Activated CD8-positive, alpha-beta memory T cell treated with anti-CD3 and anti-CD28 coated beads, Interleukin-2, amount 50 U/mL, for 1 hour (primary cell): Measurements from ENCODE around the gene ZNF366.

Source experiments
- DNase-seq: peaks from one replicate; pipeline ENCODE4 v3.0.0-alpha.2; 2020; ENCODE audit errors: extremely low read depth

The ZNF366 gene, protein sequence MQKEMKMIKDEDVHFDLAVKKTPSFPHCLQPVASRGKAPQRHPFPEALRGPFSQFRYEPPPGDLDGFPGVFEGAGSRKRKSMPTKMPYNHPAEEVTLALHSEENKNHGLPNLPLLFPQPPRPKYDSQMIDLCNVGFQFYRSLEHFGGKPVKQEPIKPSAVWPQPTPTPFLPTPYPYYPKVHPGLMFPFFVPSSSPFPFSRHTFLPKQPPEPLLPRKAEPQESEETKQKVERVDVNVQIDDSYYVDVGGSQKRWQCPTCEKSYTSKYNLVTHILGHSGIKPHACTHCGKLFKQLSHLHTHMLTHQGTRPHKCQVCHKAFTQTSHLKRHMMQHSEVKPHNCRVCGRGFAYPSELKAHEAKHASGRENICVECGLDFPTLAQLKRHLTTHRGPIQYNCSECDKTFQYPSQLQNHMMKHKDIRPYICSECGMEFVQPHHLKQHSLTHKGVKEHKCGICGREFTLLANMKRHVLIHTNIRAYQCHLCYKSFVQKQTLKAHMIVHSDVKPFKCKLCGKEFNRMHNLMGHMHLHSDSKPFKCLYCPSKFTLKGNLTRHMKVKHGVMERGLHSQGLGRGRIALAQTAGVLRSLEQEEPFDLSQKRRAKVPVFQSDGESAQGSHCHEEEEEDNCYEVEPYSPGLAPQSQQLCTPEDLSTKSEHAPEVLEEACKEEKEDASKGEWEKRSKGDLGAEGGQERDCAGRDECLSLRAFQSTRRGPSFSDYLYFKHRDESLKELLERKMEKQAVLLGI

GRCh38 chr5:72507231-72507906 is at the start of gene ZNF366:
ZNF366 (minus strand) TSS chr5:72507410; CDS start chr5:72461496, 45,914 bp downstream.
- no peak for DNase-seq

DNA sequence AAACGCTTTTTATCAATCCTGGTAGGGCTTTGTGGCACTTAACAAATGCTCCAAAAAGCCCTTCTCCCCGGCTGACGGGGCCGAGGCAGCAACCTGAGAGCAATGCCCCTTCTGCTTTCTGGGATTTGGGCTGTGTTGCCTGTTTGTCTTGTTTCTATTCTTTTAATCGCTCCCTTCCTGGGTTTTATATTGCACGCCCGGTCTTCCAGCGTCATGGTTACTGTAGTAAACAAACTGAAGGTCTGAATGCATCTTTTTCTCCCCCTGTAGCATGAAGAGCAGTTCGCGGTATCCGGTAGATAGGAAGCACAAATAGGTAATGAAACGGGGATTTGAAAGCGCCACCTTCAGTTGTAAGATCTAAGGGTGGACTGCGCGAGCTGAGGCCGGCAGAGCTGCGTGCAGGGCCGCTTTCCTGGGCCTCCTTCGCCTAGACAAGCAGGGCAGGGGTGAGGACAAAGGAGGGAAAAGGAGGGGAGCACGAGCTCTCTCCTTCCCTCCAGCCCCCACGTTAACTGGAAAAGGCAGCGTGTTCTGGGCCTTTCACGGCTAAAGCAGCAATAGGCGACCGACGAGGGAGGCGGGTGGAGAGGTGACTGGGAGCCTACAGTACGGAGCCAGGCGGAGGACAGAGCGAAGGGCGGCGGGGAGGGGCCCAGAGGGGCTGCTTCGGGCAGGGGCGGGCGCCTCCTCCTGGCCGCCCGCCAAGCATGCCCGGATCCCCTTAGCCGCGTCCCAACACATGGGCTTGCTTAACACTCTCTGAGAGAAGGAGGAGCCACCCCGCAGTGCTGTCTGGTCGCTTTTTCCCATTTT is 49.3 kb upstream of the ZNF366 start:
- DNase-seq: no peak

DNA sequence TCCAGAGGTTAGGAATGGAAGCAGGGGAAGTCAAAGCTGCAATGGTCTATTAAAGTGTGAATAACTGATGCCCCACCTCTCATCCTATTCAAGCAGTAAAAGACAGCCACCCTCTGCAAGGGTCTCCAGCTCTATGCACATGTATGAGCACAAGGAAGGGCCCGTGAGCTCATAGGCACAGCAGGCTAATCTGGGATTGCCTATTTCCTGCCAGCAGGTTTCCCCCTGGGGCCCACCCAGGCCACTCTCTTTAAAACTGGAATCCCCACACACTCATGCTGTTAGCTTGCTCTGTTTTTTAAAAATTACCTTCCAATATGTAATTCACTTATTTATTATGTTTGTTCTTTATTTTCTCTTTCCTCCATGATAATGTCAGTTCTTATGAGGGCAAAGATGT is 48.7 kb upstream of the ZNF366 start:
- no peak for DNase-seq

GRCh38 chr5:72554897-72555296 is 47.7 kb upstream of the ZNF366 start:
- no peak for DNase-seq

- no peak for DNase-seq
Observed at GRCh38 chr5:72552041-72552557, 44.9 kb upstream of the ZNF366 start.

- DNase-seq: no peak
Observed at GRCh38 chr5:72550595-72550994, 43.4 kb upstream of the ZNF366 start.

DNA sequence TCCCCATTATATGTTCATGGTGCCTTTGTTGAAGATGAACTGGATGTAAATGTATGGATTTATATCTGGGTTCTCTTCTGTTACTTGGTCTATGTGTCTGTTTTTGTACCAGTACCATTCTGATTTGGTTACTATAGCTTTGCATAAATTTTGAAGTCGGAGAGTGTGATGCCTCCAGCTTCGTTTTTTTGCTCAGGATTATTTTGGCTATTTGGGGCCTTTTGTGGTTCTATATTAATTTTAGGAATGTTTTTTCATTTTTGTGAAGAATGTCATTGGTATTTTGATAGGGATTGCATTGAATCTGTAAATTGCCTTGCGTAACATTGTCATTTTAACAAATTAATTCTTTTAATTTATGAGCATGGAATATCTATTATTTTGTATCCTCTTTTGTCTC is 36.6 kb upstream of the ZNF366 start:
- no peak for DNase-seq

DNA sequence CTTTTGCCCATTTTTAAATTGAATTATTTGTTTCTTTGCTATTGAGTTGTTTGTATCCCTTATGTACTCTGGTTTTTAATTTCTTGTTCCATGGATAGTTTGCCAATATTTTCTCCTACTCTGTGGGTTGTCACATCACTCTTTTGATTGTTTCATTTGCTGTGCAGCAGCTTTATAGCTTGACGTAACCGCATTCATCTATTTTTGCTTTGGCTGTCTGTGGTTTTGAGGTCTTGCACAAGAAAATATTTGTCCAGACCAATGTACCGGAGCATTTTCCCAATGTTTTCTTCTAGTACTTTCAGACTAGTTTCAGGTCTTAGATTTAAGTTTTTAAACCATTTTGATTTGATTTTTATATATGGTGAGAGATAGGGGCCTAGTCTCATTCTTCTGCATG is 36.2 kb upstream of the ZNF366 start:
- DNase-seq: no peak

DNA sequence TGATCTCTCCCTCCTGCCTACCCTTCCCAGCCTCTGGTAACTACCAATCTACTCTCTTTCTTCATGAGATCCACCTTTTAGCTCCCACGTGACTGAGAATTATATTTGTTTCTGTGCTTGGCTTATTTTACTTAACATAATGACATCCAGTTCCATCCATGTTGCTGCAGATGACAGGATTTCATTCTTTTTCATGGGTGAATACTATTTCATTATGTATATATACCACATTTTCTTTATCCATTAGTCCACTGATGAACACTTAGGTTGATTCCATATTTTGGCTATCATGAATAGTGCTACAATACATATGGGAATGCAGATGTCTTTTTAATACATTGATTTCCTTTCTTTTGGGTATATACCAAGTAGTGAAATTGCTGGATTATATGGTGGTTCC is 35.5 kb upstream of the ZNF366 start:
- DNase-seq: no peak

DNA sequence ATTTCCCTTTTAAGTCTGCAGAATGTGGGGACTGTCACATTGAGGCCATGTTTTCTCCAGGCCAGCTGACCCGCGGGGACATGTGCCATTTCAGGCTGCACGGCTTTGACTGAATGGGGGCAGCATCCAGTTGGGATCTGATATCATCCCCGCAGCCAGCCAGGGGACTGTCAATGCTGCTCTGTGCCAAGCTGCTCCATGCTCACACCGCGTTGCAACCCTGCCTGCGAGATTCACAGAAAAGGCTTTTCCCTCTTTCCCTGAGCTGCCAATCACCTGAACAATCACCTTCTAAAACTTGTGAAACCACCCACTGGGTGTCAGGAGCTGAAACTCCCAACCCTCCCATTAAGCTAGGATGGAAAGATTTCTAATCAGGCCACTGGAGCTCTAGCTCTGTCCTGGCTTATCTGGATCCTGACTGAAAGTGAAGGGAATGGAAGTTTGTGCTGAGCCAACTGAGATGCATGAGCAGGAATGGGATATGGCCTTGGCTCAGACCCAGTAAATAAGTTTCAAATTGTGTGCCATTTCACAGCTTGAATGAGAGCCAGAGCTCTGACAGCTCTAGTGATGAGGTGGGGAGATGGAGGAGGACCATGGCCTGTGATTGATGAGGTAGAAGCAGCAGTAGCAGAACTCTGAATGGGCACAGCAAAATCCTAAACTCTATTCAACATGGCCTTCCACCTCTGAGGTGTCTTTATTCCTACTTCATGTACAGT is 34.5 kb upstream of the ZNF366 start:
- DNase-seq: no peak

DNA sequence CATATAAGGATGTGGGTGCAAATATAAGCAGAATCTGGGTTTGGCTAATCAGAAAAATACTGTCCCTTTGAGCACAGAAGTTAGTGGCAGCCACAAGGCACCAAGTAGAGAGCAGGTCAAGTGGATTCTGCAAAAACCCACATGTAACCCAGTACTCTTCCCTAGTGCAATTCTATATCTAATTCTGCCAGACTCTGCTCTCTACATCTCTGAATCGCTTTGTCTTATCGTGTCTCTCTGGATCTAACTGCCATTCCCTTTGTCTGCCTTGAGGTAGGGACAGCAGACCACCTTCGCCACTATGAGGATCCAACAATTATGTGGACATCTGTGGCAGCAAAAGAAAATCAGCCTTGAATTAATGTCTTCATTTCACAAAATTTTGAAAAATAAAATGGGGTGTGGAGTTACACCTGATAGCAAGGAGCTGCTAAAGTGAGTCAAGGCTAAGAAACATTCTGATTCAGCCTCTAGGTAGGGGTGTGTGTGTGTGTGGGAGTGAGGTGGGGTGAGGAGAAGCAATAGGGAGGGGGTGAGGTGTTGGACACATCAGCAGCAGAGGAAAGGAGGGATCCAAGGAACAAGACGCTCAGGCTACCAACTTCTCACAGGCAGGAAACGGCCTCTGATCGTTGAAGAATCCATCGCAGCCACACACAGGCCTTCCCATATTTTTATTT is 33.7 kb upstream of the ZNF366 start:
- no peak for DNase-seq

DNA sequence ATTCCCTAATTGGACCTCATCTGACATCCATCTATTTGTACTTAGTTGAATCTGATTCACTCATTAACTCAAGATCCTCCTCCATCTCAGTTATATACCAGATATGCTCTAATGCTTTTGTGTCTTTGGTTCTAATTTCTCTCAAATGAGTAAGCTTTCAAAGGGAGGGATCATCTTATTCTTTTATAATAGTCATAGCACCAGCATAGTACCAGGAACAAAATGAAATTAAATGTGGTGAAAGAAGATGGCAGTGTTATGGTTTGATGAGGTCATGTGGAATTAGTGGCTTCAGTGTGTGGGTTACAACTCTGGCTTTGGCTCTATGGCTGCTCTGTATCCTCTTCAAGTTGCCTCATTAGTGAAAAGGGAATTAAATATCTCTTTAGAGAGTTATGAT is 32.5 kb upstream of the ZNF366 start:
- DNase-seq: no peak

GRCh38 chr5:72539038-72539437 is 31.8 kb upstream of the ZNF366 start:
- no peak for DNase-seq

GRCh38 chr5:72537166-72537565 is 30.0 kb upstream of the ZNF366 start:
- no peak for DNase-seq

- DNase-seq: no peak
Observed at GRCh38 chr5:72531496-72532190, 24.4 kb upstream of the ZNF366 start.

DNA sequence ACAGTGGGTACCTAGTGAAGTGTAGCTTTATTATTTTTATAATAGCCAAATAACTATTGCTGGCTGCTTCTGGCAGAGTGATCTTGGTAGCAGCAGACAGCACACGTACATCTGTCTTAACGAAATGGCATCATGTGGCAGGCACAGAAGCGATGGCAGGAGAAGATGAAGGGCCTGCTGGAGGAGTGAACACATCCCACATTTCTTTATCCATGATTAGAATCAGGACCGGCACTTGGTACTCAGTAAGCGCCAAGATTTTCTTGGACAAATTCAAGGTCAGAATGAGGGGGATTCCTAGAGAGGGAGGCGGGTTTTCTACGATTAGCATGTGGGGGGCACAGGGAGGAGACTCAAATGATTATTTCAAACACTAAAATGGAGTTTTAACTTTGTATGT is 23.0 kb upstream of the ZNF366 start:
- no peak for DNase-seq

DNA sequence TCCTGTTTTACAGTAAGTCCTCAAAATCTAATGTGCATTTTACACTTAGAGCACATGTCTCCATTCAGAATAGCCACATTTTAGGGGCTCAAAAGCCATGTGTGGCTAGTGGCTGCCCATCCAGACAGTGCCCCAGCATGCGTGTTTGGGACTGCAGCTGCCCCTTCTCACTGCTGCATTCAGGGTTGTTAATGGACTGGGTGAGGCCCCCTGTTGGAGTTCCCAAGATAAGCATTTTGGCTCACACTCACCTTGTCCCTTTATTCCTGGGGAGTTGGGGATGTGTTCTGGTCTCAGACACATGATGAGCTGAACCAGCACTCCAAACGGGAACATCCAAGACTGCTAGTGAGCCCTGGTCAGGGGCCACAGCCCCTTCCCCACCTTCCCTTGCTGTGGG is 22.2 kb upstream of the ZNF366 start:
- no peak for DNase-seq

GRCh38 chr5:72525816-72526215 is 18.6 kb upstream of the ZNF366 start:
- no peak for DNase-seq

DNA sequence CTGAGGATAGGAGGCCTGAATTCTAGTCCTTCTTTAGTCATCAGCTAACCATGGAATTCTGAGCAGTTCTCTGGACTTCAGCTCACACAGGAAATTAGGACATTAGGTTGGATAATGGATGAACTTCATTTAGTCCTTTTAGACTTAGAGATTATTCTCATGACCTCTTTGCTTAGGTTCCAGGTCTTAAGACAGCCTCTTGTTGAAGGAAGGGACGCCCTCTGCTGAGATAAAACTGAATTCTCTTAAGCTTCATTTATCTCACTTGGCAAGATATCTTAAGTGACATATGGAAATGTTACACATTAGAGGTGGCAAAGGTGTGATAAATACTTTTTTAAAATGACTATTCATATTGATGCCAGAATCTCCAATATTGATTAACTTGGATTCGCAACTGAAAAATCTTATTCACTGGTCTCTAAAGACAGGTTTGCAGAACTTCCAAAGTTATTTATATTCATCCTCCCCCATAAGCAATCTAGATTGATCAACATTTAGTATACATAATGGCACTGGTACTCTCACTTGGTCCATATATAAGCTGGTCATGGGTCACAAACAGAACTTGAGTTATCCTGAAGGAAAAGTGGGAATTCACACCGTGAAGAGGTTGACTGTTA is 16.9 kb upstream of the ZNF366 start:
- DNase-seq: no peak
